ENCODE measurements around the gene RAD18. TPM values are rescaled to one million over a fixed set of nuclear protein-coding genes. Genes with fewer than 3 reads are reported as not detected.

The RAD18 gene
- total RNA-seq, 1 experiment from 2014 or later, result 14.9 TPM

DNA sequence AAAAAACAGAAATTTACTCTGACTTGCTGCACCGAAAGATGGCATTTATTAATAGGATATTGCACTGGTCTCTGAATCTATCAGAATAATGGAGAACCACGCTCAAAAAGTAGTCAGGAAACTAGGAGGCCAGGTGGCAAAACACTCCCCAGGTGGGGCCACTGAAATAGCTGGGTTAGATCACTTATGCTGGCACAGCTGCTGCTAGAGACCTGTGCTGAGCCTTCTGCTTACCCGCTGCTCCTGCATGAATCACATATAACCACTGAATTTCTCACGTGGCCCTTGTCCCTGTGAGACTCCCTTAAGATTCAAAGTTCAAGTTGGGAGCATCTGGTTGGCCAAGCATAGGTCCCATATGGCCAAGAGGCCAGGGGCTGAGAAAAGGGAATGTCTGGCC lies 127.9 kb downstream of the RAD18 start:
- DNase-seq (ENCODE audit: low spot score), result no peak

DNA sequence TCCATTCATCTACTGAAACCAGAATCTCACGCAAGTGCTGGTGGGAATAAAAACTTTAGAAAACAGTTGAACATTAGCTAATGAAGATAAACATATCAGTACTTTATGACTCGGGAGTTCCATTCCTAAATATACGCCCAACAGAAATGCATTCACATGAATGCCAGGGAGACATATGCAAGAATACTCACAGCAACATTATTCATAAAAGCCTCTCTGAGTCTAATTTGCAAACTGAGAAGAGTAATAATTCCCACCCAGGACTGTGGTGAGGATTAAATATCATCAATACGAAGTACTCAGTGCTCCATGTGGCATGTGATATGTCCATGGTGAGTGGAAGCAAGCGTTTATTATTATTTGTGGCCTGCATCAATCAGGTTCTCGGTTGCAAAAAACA lies 128.3 kb downstream of the RAD18 start:
- DNase-seq (ENCODE audit: low spot score), result no peak

DNA sequence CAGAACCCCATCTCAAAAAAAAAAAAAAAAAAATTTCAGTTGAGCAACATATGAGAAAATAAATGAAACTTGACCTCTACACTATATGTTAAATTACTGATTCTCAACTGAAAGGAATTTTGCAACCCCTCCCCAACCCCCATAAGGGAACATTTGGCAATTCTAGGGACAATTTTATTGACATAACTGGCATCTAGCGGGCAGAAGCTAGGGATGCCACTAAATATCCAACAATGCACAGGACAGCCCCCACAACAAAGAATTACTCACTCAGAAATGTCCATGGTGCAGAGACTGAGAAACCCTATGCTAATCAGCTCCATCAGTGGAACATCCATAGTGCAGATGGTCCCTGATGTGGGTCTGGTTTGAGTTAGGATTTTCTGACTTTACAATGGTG lies 135.6 kb downstream of the RAD18 start:
- DNase-seq (ENCODE audit: low spot score), result no peak

Other genes starting within 250 kb of the RAD18 start
- not detected in 2 replicates for gene CAV3, start 229.7 kb downstream of the RAD18 start, total RNA-seq (2014; rRNA removed; shearing (Covaris generic))
- gene OXTR, start 193.9 kb downstream of the RAD18 start, total RNA-seq (2014; rRNA removed; shearing (Covaris generic)), result 0.12 and 0.27 TPM in 2 replicates